GM12878 (cell line): Measurements from ENCODE around the gene SLCO3A1. TPM values are rescaled to one million over a fixed set of nuclear protein-coding genes. Genes with fewer than 3 reads are reported as not detected.

Experiments used
- ATAC-seq: fragments of 200-7000 bp; cut with Tn5 transposase; 3 replicates; pipeline ENCODE4 v1.9.1; 2020; ENCODE audit warnings: mild to moderate bottlenecking, moderate library complexity
- BruUV-seq: library from RNA; stranded (reverse); fragments of 400-500 nt; replicated peaks from 2 replicates; lab custom pipeline; 2021; lab: Mats Ljungman, UMichigan
- CTCF ChIA-PET: fragments of 300-600 bp; sonication (Branson Sonifier 250); formaldehyde crosslinking; extraction: SDS; loops from one replicate; lab custom pipeline; 2021; ENCODE audit warnings: inconsistent platforms; lab: Yijun Ruan, JAX
- POLR2A ChIA-PET: fragments of 350-600 bp; formaldehyde crosslinking; extraction: SDS; loops from one replicate; lab custom pipeline; 2021; ENCODE audit warnings: inconsistent platforms; lab: Charles Lee
- RAD21 ChIA-PET: fragments of 300-600 bp; sonication (Branson Sonifier 250); formaldehyde crosslinking; loops from one replicate; lab custom pipeline; 2023; ENCODE audit warnings: antibody characterized with exemption; ENCODE audit not compliant: unreplicated experiment; lab: Charles Lee
- SMC1A ChIA-PET: fragments of 300-600 bp; sonication (Branson Sonifier 250); formaldehyde crosslinking; loops from one replicate; lab custom pipeline; 2023; ENCODE audit not compliant: unreplicated experiment, uncharacterized antibody; lab: Charles Lee
- DNase-seq: peaks from one replicate; pipeline ENCODE4 v3.0.0-alpha.2; 2011; ENCODE audit warnings: low read depth, low spot score
- FAIRE-seq: peaks from 3 replicates; lab custom pipeline; 2011; peaks lifted over from hg19 to GRCh38; lab: Jason Lieb, UNC
- H2AFZ ChIP-seq: 2 replicates; pipeline ENCODE4 v1.6.0; 2011; ENCODE audit warnings: low read depth, low read length, control low read depth; ENCODE audit not compliant: control insufficient read depth
- H3K27ac ChIP-seq: 2 replicates; pipeline ENCODE4 v1.5.1; 2011; ENCODE audit warnings: control low read depth; ENCODE audit not compliant: control insufficient read depth, insufficient read depth
- H3K27me3 ChIP-seq, 2 experiments: replicated peaks in 1 of 2; 2 replicates each; pipeline versions ENCODE4 v1.6.0 to v1.6.1; 2011; ENCODE audit warnings: low read length in 1 of 2; ENCODE audit not compliant: control insufficient read depth in 2 of 2, insufficient read depth in 2 of 2
- H3K36me3 ChIP-seq, 2 experiments: 2 replicates each; pipeline ENCODE4 v1.5.1; 2011; ENCODE audit warnings: low read length in 1 of 2; ENCODE audit not compliant: control insufficient read depth in 2 of 2, insufficient read depth in 2 of 2
- H3K4me1 ChIP-seq: 2 replicates; pipeline ENCODE4 v1.6.1; 2011; ENCODE audit warnings: mild to moderate bottlenecking, low read length, moderate library complexity, mixed read lengths; ENCODE audit not compliant: control insufficient read depth, insufficient read depth
- H3K4me2 ChIP-seq: 2 replicates; pipeline ENCODE4 v1.6.0; 2011; ENCODE audit warnings: control low read depth; ENCODE audit not compliant: control insufficient read depth, insufficient read depth
- H3K4me3 ChIP-seq: fragments of 200-600 bp; sonication (generic); 2 replicates; pipeline ENCODE4 v1.5.1; 2016
- H3K79me2 ChIP-seq: 2 replicates; pipeline ENCODE4 v1.6.0; 2011; ENCODE audit warnings: low read length; ENCODE audit not compliant: control insufficient read depth, insufficient read depth
- H3K9ac ChIP-seq: 2 replicates; pipeline ENCODE4 v1.8.0; 2011; ENCODE audit warnings: low read length, control low read depth, mixed read lengths; ENCODE audit not compliant: control insufficient read depth, insufficient read depth
- H3K9me3 ChIP-seq: replicated peaks from 3 replicates; pipeline ENCODE4 v1.5.1; 2011; ENCODE audit warnings: mild to moderate bottlenecking, low read length; ENCODE audit not compliant: control insufficient read depth, insufficient read depth
- H4K20me1 ChIP-seq: 2 replicates; pipeline ENCODE4 v1.6.0; 2011; ENCODE audit not compliant: control insufficient read depth, insufficient read depth
- ESRRA ChIP-seq: IDR thresholded peaks from 2 replicates; pipeline ENCODE4 v1.6.1; 2012; ENCODE audit warnings: mild to moderate bottlenecking, low read length, improper control_type of control experiment
- ETV6 ChIP-seq, 2 experiments: fragments of 450-650 bp in 1 of 2; IDR thresholded peaks in 1 of 2; conservative IDR thresholded peaks in 1 of 2; 2 replicates each; pipeline ENCODE4 v1.6.1; 2014; ENCODE audit warnings: antibody characterized with exemption in 1 of 2, borderline replicate concordance in 1 of 2, low read depth in 1 of 2, mild to moderate bottlenecking in 1 of 2, moderate library complexity in 1 of 2
- EZH2 ChIP-seq: IDR thresholded peaks from 2 replicates; pipeline ENCODE4 v1.6.1; 2012; ENCODE audit warnings: low read depth, mild to moderate bottlenecking, control low read depth, inconsistent platforms, low read length, borderline replicate concordance; ENCODE audit not compliant: control insufficient read depth
- IKZF1 ChIP-seq: fragments of 450-650 bp; conservative IDR thresholded peaks from 2 replicates; pipeline ENCODE4 v1.6.1; 2017; ENCODE audit warnings: antibody characterized with exemption, mild to moderate bottlenecking
- NFIC ChIP-seq: IDR thresholded peaks from 2 replicates; pipeline ENCODE4 v1.6.1; 2012; ENCODE audit warnings: low read depth, mild to moderate bottlenecking, inconsistent platforms, low read length, moderate library complexity
- NKRF ChIP-seq: fragments of 450-650 bp; conservative IDR thresholded peaks from 2 replicates; pipeline ENCODE4 v1.6.1; 2017; ENCODE audit warnings: mild to moderate bottlenecking, moderate library complexity
- PAX8 ChIP-seq: fragments of 450-650 bp; IDR thresholded peaks from 2 replicates; pipeline ENCODE4 v1.6.1; 2017; ENCODE audit warnings: mild to moderate bottlenecking, moderate library complexity
- POU2F2 ChIP-seq: IDR thresholded peaks from 3 replicates; pipeline ENCODE4 v1.6.1; 2011; ENCODE audit warnings: low read depth, mild to moderate bottlenecking, low read length, borderline replicate concordance
- SMAD5 ChIP-seq: IDR thresholded peaks from 2 replicates; pipeline ENCODE4 v1.6.1; 2016; ENCODE audit warnings: antibody characterized with exemption, low read depth
- SREBF1 ChIP-seq: IDR thresholded peaks from 2 replicates; pipeline ENCODE4 v1.6.1; 2012; ENCODE audit warnings: mild to moderate bottlenecking, low read length
- USF1 ChIP-seq: IDR thresholded peaks from 2 replicates; pipeline ENCODE4 v1.6.1; 2011; ENCODE audit warnings: borderline replicate concordance, low read depth, mild to moderate bottlenecking, moderate library complexity, mixed read lengths, low read length; ENCODE audit not compliant: insufficient read depth; ENCODE audit errors: extremely low read length
- WGBS: methylation state at CpG from one replicate; pipeline ENCODE4 v1.1.6; 2016; ENCODE audit warnings: low lambda C conversion rate; ENCODE audit not compliant: insufficient replicate concordance, insufficient coverage; ENCODE audit errors: missing lambda C conversion rate; 5-methylcytosine and 5-hydroxymethylcytosine counted together
- in situ Hi-C: fragments of 300-500 bp; cut with MboI; formaldehyde crosslinking; loops from 9 replicates; pipeline ENCODE4 v1.14.3; 2018; ENCODE audit warnings: mixed read lengths
- intact Hi-C: fragments of 100-400 bp; cut with micrococcal nuclease; formaldehyde crosslinking; loops from one replicate; pipeline ENCODE4 v1.14.2; 2022; ENCODE audit not compliant: unreplicated experiment
- polyA plus RNA-seq, 11 experiments: library from polyadenylated mRNA; depleted of rRNA in 4 of 11; unstranded in 6 of 11; stranded (reverse) in 5 of 11; fragments of >200 nt; fragmentation: Nextera tagmentation in 4 of 11; fragmentation: Illumina TruSeq in 1 of 11; extraction: Ambion mirVana in 4 of 11; extraction: Trizol in 1 of 11; gene quantifications; 1 replicate in 1 of 11; 2 replicates in 10 of 11; pipeline versions ENCODE4 v1.2.1 to v1.2.3, GENCODE V29; 2011 to 2016; ENCODE audit warnings: inconsistent platforms in 2 of 11, missing spikeins in 2 of 11, low read depth in 1 of 11
- total RNA-seq, 4 experiments: library from RNA; depleted of rRNA in 3 of 4; stranded (reverse); fragments of >200 nt in 3 of 4; fragmentation: Illumina TruSeq in 1 of 4; extraction: Trizol in 1 of 4; gene quantifications; 2 replicates each; pipeline versions ENCODE4 v1.2.1 to v1.2.3, GENCODE V29; 2013 to 2021

SLCO3A1 gene
- total and polyA plus RNA-seq, 10 of the 15 experiments (the other 5 are each of a cell fraction or from before 2014, with no cell fraction given) = 0.05 to 5.9 (median 0.31) TPM

GRCh38 chr15:91854639-91854990, 1.1 kb downstream of the SLCO3A1 start:
- in situ Hi-C loops = no loop called here
- WGBS = under 1% methylated on average over 12 of the region's 12 CpGs
- FAIRE-seq (no peak), ATAC-seq (peak; percentile 27), DNase-seq (no peak)
- CTCF ChIA-PET = interaction anchor here (0.6 kb wide), 1 partner anchor 43 kb away, joined by 3 read pairs; no protein-coding TSS in a partner anchor
- no TSS peak for BruUV-seq
- POLR2A ChIA-PET = no interaction called here
- SMC1A ChIA-PET = interaction anchor here (0.7 to 1.1 kb wide), 3 partner anchors 79 to 215 kb away, joined by 3 to 4 read pairs (median 3); no protein-coding TSS in a partner anchor
- intact Hi-C loops = no loop called here
- TF ChIP-seq EZH2 = peak; percentile 22; the same call in 1 of the 2 replicates
- TF ChIP-seq POU2F2 = peak; percentile 34; the same call in 1 of the 3 replicates
- TF ChIP-seq PAX8 = no peak
- peak; percentile 14 for TF ChIP-seq IKZF1
- no peak for TF ChIP-seq SMAD5
- Histone ChIP-seq H3K4me1 (peaks cover 10% of the 10 kb centered on the region), H3K79me2 (no peaks in the 10 kb centered on the region), H4K20me1 (no peaks in the 10 kb centered on the region), H3K9me3 (no peaks in the 10 kb centered on the region; the same call in 2 of the 3 replicates), H3K36me3 (no peaks in the 10 kb centered on the region), H3K27me3 (peaks cover 0 to 13% of the 10 kb centered on the region in 2 experiments; a peak in 2 of 4 replicates), H3K27ac (no peak overlapping the region), H2AFZ (no peak overlapping the region), H3K4me3 (no peak overlapping the region), H3K4me2 (no peak overlapping the region), H3K9ac (no peak overlapping the region)
- RAD21 ChIA-PET = interaction anchor here (0.7 to 2.4 kb wide), 2 partner anchors 214 to 225 kb away, joined by 3 to 6 read pairs; no protein-coding TSS in a partner anchor

- ChIA-PET POLR2A (no interaction called here), SMC1A (interaction anchor here (1.1 kb wide), 1 partner anchor 213 kb away, joined by 3 read pairs; no protein-coding TSS in a partner anchor), CTCF (interaction anchor here (0.7 to 1.2 kb wide), 3 partner anchors 12 to 229 kb away, joined by 3 to 4 read pairs (median 3); no protein-coding TSS in a partner anchor), RAD21 (interaction anchor here (1.0 to 2.4 kb wide), 2 partner anchors 33 to 213 kb away, joined by 3 to 6 read pairs; no protein-coding TSS in a partner anchor)
- in situ Hi-C loops = no loop called here
- H4K20me1 ChIP-seq = no peaks in the 10 kb centered on the region
- DNase-seq (no peak), ATAC-seq (no peak), FAIRE-seq (no peak)
- no TSS peak for BruUV-seq
- no peaks in the 10 kb centered on the region for H3K36me3 ChIP-seq
- no peak overlapping the region for H3K4me3 ChIP-seq
- H3K4me2 ChIP-seq = no peak overlapping the region
- H3K9ac ChIP-seq = no peak overlapping the region
- intact Hi-C loops = loop anchor here (5.0 kb wide), 2 partner anchors 87 to 553 kb away; no protein-coding TSS in a partner anchor
- no peaks in the 10 kb centered on the region for H3K79me2 ChIP-seq
- no peak overlapping the region for H2AFZ ChIP-seq
- H3K4me1 ChIP-seq = peaks cover 10% of the 10 kb centered on the region
- H3K27ac ChIP-seq = no peak overlapping the region
- H3K27me3 ChIP-seq = peaks cover 0 to 13% of the 10 kb centered on the region in 2 experiments; a peak in 2 of 4 replicates
- under 1% methylated on average over 6 of the region's 6 CpGs for WGBS
- H3K9me3 ChIP-seq = no peaks in the 10 kb centered on the region; the same call in 2 of the 3 replicates
- TF ChIP-seq ESRRA (no peak), NFIC (no peak), ETV6 (conservative IDR thresholded peaks at IDR 0.05 in 1 of 2, IDR thresholded peaks at IDR 0.05 in 1 of 2; ENCODE audit: borderline replicate concordance in 1 of 2, low read depth in 1 of 2) (no peak), SREBF1 (no peak), NKRF (0 out of 2 replicates have a peak, but pooled peaks have one; percentile 40), USF1 (no peak)
- TF ChIP-seq, all 136 proteins: peak for 1
These were observed 1.7 kb downstream of the SLCO3A1 start for GRCh38 chr15:91855241-91855640.
